Panc1 (cell line): ENCODE measurements around the gene CTR9. TPM values are rescaled to one million over a fixed set of nuclear protein-coding genes. Genes with fewer than 3 reads are reported as not detected.
A peak's percentile ranks its signal among the peaks of the same experiment; 100 is the strongest.

Experiments
- ATAC-seq: fragments of 200-7000 bp; cut with Tn5 transposase; 2 replicates; pipeline ENCODE4 v1.9.1; 2020; ENCODE audit warnings: mild to moderate bottlenecking, moderate library complexity
- BruUV-seq: library from RNA; stranded (reverse); fragments of 400-500 nt; replicated peaks from 2 replicates; lab custom pipeline; 2021; lab: Mats Ljungman, UMichigan
- CTCF ChIA-PET: fragments of 300-600 bp; sonication (Branson Sonifier 250); formaldehyde crosslinking; loops from one replicate; lab custom pipeline; 2022; ENCODE audit warnings: antibody characterized with exemption; lab: Charles Lee
- POLR2A ChIA-PET: fragments of 300-600 bp; sonication (Branson Sonifier 250); formaldehyde crosslinking; loops from one replicate; lab custom pipeline; 2022; ENCODE audit warnings: antibody characterized with exemption; lab: Charles Lee
- DNase-seq: peaks from one replicate; pipeline ENCODE4 v3.0.0-alpha.2; 2010; ENCODE audit warnings: low read depth, low spot score
- H3K27ac ChIP-seq: 2 replicates; pipeline ENCODE4 v1.5.1; 2011; ENCODE audit warnings: mild to moderate bottlenecking, low read length, inconsistent platforms
- H3K27me3 ChIP-seq: fragments of 200-500 bp; sonication (Bioruptor generic); 2 replicates; pipeline ENCODE4 v1.6.0; 2014; ENCODE audit warnings: low read length, inconsistent platforms; ENCODE audit not compliant: control insufficient read depth, insufficient read depth
- H3K36me3 ChIP-seq: fragments of 200-500 bp; sonication (Bioruptor generic); 2 replicates; pipeline ENCODE4 v1.5.1; 2014; ENCODE audit warnings: inconsistent platforms, mild to moderate bottlenecking, low read length, moderate library complexity; ENCODE audit not compliant: control insufficient read depth, insufficient read depth
- H3K4me1 ChIP-seq: 2 replicates; pipeline ENCODE4 v1.5.1; 2011; ENCODE audit warnings: inconsistent platforms, mild to moderate bottlenecking, low read length, moderate library complexity; ENCODE audit not compliant: control insufficient read depth, insufficient read depth
- H3K4me3 ChIP-seq, 2 experiments: 2 replicates each; pipeline ENCODE4 v1.5.1; 2011 to 2012; ENCODE audit warnings: low read depth in 2 of 2, low read length in 2 of 2, mild to moderate bottlenecking in 2 of 2, inconsistent platforms in 1 of 2, moderate library complexity in 1 of 2
- H3K9me3 ChIP-seq: fragments of 200-500 bp; sonication (Bioruptor generic); 2 replicates; pipeline ENCODE4 v1.5.1; 2014; ENCODE audit warnings: low read depth, mild to moderate bottlenecking, inconsistent platforms, low read length, moderate library complexity; ENCODE audit not compliant: control insufficient read depth, insufficient read depth
- POLR2AphosphoS5 ChIP-seq: IDR thresholded peaks from 2 replicates; pipeline ENCODE4 v1.6.1; 2012; ENCODE audit warnings: mild to moderate bottlenecking, low read depth, low read length, moderate library complexity
- SIN3A ChIP-seq: IDR thresholded peaks from 2 replicates; pipeline ENCODE4 v1.6.1; 2012; ENCODE audit warnings: low read depth, mild to moderate bottlenecking, low read length, moderate library complexity, borderline replicate concordance; ENCODE audit not compliant: insufficient read depth
- TCF7L2 ChIP-seq: IDR thresholded peaks from 2 replicates; pipeline ENCODE4 v1.6.1; 2011; ENCODE audit warnings: mild to moderate bottlenecking, low read depth, low read length, inconsistent platforms
- in situ Hi-C: cut with HindIII; loops from 2 replicates; pipeline ENCODE4 v1.10.0; 2016; ENCODE audit warnings: low sequenced_read_pairs, low pct_unique_long_range_greater_than_20kb
- intact Hi-C: fragments of 100-400 bp; cut with micrococcal nuclease; formaldehyde crosslinking; loops from one replicate; pipeline ENCODE4 v1.10.0; 2022; ENCODE audit not compliant: unreplicated experiment
- total RNA-seq: library from RNA; stranded (reverse); gene quantifications from one replicate; pipeline ENCODE4 v1.2.1, GENCODE V29; 2021; ENCODE audit not compliant: unreplicated experiment
- TF ChIP-seq, protein P1 (sequence below), 2 experiments: IDR thresholded peaks; 2 replicates each; pipeline ENCODE4 v1.6.1; 2011 to 2012; ENCODE audit warnings: low read depth in 2 of 2, control low read depth in 1 of 2, low read length in 1 of 2, mild to moderate bottlenecking in 1 of 2, moderate library complexity in 1 of 2; ENCODE audit not compliant: insufficient read depth in 1 of 2
- TF ChIP-seq, protein P2 (sequence below): fragments of 450-650 bp; IDR thresholded peaks from 2 replicates; pipeline ENCODE4 v1.5.1; 2017; ENCODE audit warnings: mild to moderate bottlenecking

CTR9 gene
- total RNA-seq, 1 experiment from 2014 or later = 60.1 TPM

DNA sequence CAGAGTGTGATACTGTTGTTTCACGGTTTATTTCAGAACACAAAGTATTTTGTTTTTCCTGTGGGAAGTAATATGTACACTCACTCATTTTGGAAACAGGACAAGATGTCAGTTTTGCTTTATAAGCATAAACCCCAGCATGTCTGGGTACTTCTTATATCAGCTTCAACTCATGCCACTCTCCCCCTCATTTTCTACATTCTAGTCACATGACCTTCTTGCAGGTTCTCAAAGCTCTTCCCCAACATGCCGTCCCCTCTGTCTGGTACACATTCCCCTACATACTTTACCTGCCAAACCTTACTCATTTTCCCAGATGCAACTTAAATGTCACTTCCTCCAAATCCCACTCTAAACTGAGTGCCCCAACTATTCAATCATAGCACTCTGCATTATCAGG, 1.6 kb upstream of the CTR9 start:
- H3K4me3 ChIP-seq = no peak overlapping the region
- BruUV-seq = no TSS peak
- in situ Hi-C loops = no loop called here
- ChIA-PET CTCF (no interaction called here), POLR2A (no interaction called here)
- H3K9me3 ChIP-seq = no peaks in the 10 kb centered on the region
- TF ChIP-seq POLR2AphosphoS5 = no peak
- TF ChIP-seq TCF7L2 = no peak
- TF ChIP-seq, protein P1, sequence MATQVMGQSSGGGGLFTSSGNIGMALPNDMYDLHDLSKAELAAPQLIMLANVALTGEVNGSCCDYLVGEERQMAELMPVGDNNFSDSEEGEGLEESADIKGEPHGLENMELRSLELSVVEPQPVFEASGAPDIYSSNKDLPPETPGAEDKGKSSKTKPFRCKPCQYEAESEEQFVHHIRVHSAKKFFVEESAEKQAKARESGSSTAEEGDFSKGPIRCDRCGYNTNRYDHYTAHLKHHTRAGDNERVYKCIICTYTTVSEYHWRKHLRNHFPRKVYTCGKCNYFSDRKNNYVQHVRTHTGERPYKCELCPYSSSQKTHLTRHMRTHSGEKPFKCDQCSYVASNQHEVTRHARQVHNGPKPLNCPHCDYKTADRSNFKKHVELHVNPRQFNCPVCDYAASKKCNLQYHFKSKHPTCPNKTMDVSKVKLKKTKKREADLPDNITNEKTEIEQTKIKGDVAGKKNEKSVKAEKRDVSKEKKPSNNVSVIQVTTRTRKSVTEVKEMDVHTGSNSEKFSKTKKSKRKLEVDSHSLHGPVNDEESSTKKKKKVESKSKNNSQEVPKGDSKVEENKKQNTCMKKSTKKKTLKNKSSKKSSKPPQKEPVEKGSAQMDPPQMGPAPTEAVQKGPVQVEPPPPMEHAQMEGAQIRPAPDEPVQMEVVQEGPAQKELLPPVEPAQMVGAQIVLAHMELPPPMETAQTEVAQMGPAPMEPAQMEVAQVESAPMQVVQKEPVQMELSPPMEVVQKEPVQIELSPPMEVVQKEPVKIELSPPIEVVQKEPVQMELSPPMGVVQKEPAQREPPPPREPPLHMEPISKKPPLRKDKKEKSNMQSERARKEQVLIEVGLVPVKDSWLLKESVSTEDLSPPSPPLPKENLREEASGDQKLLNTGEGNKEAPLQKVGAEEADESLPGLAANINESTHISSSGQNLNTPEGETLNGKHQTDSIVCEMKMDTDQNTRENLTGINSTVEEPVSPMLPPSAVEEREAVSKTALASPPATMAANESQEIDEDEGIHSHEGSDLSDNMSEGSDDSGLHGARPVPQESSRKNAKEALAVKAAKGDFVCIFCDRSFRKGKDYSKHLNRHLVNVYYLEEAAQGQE (IDR thresholded peaks at IDR 0.05; ENCODE audit: insufficient read depth in 1 of 2, low read depth in 2 of 2, low read length in 1 of 2) = no peak
- peaks cover 14% of the 10 kb centered on the region for H3K36me3 ChIP-seq
- no peak overlapping the region for H3K27ac ChIP-seq
- peaks cover 12% of the 10 kb centered on the region for H3K4me1 ChIP-seq
- DNase-seq (no peak), ATAC-seq (no peak)
- intact Hi-C loops = no loop called here
- no peaks in the 10 kb centered on the region for H3K27me3 ChIP-seq

DNA sequence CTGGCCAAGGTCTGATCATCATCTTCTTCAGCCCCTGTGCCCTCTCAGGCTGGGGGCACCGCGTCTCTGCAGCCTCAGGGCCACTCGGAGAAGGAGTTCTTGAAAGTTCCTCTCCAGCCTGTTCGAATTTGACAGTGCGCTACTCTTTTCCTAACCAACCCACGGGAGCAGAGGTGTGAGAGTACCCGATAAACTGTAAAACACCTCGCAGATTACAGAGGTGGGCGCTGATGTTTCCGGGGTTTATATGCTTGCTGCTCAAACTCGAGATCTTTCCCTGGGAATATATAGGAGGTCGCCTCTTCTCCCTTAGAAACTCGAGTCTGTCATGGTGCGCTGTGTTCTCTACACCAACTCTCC, 515 bp downstream of the CTR9 start:
- Histone ChIP-seq H3K27me3 (no peaks in the 10 kb centered on the region), H3K36me3 (peaks cover 31% of the 10 kb centered on the region), H3K4me1 (peaks cover 12% of the 10 kb centered on the region), H3K9me3 (no peaks in the 10 kb centered on the region), H3K27ac (peak overlapping the region; percentile 95), H3K4me3 (peak overlapping the region; percentile 71 to 93)
- ChIA-PET POLR2A (no interaction called here), CTCF (interaction anchor here (0.6 kb wide), 1 partner anchor 19 kb away, joined by 3 read pairs; no protein-coding TSS in a partner anchor)
- peak; percentile 29 for ATAC-seq
- in situ Hi-C loops = no loop called here
- BruUV-seq = no TSS peak
- intact Hi-C loops = no loop called here
- DNase-seq = no peak
- TF ChIP-seq, protein P2, sequence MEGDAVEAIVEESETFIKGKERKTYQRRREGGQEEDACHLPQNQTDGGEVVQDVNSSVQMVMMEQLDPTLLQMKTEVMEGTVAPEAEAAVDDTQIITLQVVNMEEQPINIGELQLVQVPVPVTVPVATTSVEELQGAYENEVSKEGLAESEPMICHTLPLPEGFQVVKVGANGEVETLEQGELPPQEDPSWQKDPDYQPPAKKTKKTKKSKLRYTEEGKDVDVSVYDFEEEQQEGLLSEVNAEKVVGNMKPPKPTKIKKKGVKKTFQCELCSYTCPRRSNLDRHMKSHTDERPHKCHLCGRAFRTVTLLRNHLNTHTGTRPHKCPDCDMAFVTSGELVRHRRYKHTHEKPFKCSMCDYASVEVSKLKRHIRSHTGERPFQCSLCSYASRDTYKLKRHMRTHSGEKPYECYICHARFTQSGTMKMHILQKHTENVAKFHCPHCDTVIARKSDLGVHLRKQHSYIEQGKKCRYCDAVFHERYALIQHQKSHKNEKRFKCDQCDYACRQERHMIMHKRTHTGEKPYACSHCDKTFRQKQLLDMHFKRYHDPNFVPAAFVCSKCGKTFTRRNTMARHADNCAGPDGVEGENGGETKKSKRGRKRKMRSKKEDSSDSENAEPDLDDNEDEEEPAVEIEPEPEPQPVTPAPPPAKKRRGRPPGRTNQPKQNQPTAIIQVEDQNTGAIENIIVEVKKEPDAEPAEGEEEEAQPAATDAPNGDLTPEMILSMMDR = no peak
- no peak for TF ChIP-seq TCF7L2
- TF ChIP-seq, protein P1 (IDR thresholded peaks at IDR 0.05; ENCODE audit: insufficient read depth in 1 of 2, low read depth in 2 of 2, low read length in 1 of 2) = no peak
- TF ChIP-seq SIN3A = no peak
- TF ChIP-seq POLR2AphosphoS5 = no peak
